Right ventricle myocardium superior (tissue), 1 donor: ENCODE results near the gene KRT25. TPM values are rescaled to one million over a fixed set of nuclear protein-coding genes. Genes with fewer than 3 reads are reported as not detected.
A peak's percentile ranks its signal among the peaks of the same experiment; 100 is the strongest.

Source experiments
- ATAC-seq: fragments of 200-7000 bp; cut with Tn5 transposase; one replicate; pipeline ENCODE4 v1.9.1; 2020; ENCODE audit warnings: mild to moderate bottlenecking; ENCODE audit not compliant: poor library complexity
- DNase-seq: peaks from one replicate; pipeline ENCODE4 v3.0.0-alpha.2; 2020
- intact Hi-C: fragments of 100-400 bp; cut with DNase I; formaldehyde crosslinking; loops from one replicate; pipeline ENCODE4 v1.11.2; 2022
- total RNA-seq: library from RNA; stranded (reverse); fragmentation: NEBNext Ultra II Directional; extraction: Animal tissue kit (Norgen Biotek cat#: 25700); gene quantifications from one replicate; pipeline ENCODE4 v1.2.1, GENCODE V29; 2021
- donor health status: DM: no; HTN: yes; CAD: no; lungs with severe emphysema.

The KRT25 gene
- total RNA-seq, 1 donor from 2014 or later = not detected

- DNase-seq = no peak
- no peak for ATAC-seq
- intact Hi-C loops = no loop called here
Measured at GRCh38 chr17:40705584-40705983, 49.5 kb downstream of the KRT25 start.

- intact Hi-C loops = no loop called here
- no peak for ATAC-seq
- no peak for DNase-seq
Measured at GRCh38 chr17:40703652-40704051, 51.5 kb downstream of the KRT25 start, which contains the start of gene KRT24. Gene KRT24, minus strand, starts transcription at chr17:40703752. Its CDS starts 59 bp downstream, at chr17:40703693.

GRCh38 chr17:40702271-40702670, 52.9 kb downstream of the KRT25 start:
- intact Hi-C loops = no loop called here
- DNase-seq = no peak
- ATAC-seq = no peak

GRCh38 chr17:40699853-40700252, 55.3 kb downstream of the KRT25 start:
- ATAC-seq = peak; percentile 74
- intact Hi-C loops = no loop called here
- DNase-seq = no peak

- peak; percentile 47 for DNase-seq
- peak; percentile 74 for ATAC-seq
- intact Hi-C loops = no loop called here
Measured at GRCh38 chr17:40699371-40699770, 55.8 kb downstream of the KRT25 start.

Other genes with a start within 250 kb of the KRT25 start
- not detected for gene CCR7, start 189.9 kb downstream of the KRT25 start, total RNA-seq
- gene SMARCE1, start 107.5 kb downstream of the KRT25 start, total RNA-seq = 49.5 TPM
- gene KRT222, start 90.2 kb downstream of the KRT25 start, total RNA-seq = not detected
- gene KRT24, start 51.6 kb downstream of the KRT25 start, total RNA-seq = not detected
- not detected for gene KRT26, start 16.9 kb upstream of the KRT25 start, total RNA-seq
- not detected for gene KRT27, start 27.2 kb upstream of the KRT25 start, total RNA-seq
- not detected for gene KRT28, start 44.6 kb upstream of the KRT25 start, total RNA-seq
- 50.3 TPM for gene KRT10, start 67.3 kb upstream of the KRT25 start, total RNA-seq
- not detected for gene KRT12, start 111.9 kb upstream of the KRT25 start, total RNA-seq
- not detected for gene KRT20, start 129.9 kb upstream of the KRT25 start, total RNA-seq
- not detected for gene KRT23, start 182.3 kb upstream of the KRT25 start, total RNA-seq
- not detected for gene KRT39, start 211.6 kb upstream of the KRT25 start, total RNA-seq
- not detected for gene KRT40, start 229.0 kb upstream of the KRT25 start, total RNA-seq
- not detected for gene KRTAP3-3, start 238.8 kb upstream of the KRT25 start, total RNA-seq
- gene KRTAP3-2, start 244.6 kb upstream of the KRT25 start, total RNA-seq = not detected